ENCODE results near the gene SGSH.

SGSH gene

DNA sequence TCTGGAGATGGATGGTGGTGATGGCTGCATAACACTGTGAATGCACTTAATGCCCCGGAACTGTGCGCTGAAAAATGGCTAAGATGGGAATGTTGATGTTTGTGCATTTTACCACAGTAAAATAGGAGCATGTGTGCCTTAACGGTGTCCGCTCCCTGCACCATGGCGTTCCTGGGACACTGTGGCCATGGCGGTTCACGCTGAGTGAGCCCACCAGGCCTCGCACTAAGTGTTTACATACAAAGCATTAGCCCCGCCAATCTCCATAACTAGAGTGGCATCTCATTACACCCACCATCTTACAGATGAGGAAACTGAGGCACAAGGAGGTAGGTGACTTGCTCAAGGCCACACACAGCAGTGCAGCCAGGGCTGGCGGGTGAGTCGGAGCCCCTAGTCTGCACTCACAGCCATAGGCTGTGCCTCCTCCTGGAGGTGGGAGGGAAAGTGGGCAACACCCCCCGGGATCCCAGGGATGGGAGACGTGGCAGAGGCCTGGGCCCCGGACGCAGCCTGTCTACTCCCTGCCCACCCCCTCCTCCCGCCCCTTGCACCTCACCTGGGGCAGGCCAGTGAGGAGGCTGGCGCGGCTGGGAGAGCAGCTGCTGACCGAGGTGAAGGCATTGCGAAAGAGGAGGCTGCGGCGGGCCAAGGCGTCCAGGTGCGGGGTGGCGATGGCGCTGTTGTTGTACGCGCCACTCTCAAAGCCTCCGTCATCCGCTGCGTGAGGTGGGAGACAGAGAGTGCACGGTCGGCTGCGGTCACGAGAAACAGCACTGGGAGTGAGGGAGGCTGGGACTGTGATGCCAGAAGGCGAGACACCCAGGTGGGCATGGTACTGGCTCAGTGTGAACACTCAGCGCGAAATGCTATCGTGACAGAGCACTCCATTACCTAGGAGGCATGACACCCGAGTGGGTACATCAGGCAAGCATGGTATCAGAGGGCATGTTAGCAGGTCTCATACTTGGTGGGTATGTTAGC is 3.4 kb downstream of the SGSH start:
- no peaks in the 10 kb centered on the region for H3K9me2 ChIP-seq (replicated peaks; ENCODE audit: insufficient read depth, low read length)
- no peak overlapping the region for H3K27ac ChIP-seq (ENCODE audit: low read depth, low read length)
- H3K79me2 ChIP-seq (ENCODE audit: insufficient read depth, low read length) = no peaks in the 10 kb centered on the region
- H4K20me1 ChIP-seq (ENCODE audit: low read depth, low read length) = no peaks in the 10 kb centered on the region
- no peak overlapping the region for H3K4me2 ChIP-seq (ENCODE audit: low read depth, low read length, poor library complexity, severe bottlenecking)
- H3K9ac ChIP-seq (ENCODE audit: low read length) = no peak overlapping the region
- no peaks in the 10 kb centered on the region for H3K36me3 ChIP-seq (ENCODE audit: low read length)
- no peak overlapping the region for H2AFZ ChIP-seq (ENCODE audit: low read depth, low read length, severe bottlenecking)
- TF ChIP-seq, protein P1, sequence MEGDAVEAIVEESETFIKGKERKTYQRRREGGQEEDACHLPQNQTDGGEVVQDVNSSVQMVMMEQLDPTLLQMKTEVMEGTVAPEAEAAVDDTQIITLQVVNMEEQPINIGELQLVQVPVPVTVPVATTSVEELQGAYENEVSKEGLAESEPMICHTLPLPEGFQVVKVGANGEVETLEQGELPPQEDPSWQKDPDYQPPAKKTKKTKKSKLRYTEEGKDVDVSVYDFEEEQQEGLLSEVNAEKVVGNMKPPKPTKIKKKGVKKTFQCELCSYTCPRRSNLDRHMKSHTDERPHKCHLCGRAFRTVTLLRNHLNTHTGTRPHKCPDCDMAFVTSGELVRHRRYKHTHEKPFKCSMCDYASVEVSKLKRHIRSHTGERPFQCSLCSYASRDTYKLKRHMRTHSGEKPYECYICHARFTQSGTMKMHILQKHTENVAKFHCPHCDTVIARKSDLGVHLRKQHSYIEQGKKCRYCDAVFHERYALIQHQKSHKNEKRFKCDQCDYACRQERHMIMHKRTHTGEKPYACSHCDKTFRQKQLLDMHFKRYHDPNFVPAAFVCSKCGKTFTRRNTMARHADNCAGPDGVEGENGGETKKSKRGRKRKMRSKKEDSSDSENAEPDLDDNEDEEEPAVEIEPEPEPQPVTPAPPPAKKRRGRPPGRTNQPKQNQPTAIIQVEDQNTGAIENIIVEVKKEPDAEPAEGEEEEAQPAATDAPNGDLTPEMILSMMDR (IDR thresholded peaks at IDR 0.05; ENCODE audit: insufficient read depth, low read length, poor library complexity, severe bottlenecking) = no peak
- no peaks in the 10 kb centered on the region for H3K9me3 ChIP-seq (ENCODE audit: insufficient read depth, low read length)
- no peak overlapping the region for H3K4me3 ChIP-seq (ENCODE audit: insufficient read depth, low read length, poor library complexity, severe bottlenecking)
- H3K27me3 ChIP-seq (ENCODE audit: low read length) = no peaks in the 10 kb centered on the region
- H3F3A ChIP-seq (ENCODE audit: insufficient read depth) = no peaks in the 10 kb centered on the region

DNA sequence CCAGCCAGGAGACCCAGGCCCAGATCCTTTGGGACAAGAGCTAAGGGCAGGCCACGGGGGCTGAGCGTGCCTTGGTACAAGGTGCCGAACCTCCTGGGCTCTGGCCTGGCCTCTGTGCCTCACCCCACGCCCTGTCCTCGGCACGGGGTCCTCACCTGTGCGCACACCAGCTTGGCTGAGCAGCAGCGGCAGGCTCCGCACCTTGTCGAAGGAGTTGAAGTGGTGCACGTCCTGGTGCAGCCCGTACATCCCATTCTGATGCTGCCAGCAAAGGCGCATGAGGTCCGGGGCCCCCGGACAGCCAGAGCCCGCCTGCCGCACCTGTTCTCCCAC is 5.3 kb downstream of the SGSH start:
- Histone ChIP-seq H3K36me3 (ENCODE audit: low read length) (no peaks in the 10 kb centered on the region), H3K4me3 (ENCODE audit: insufficient read depth, low read length, poor library complexity, severe bottlenecking) (no peak overlapping the region), H2AFZ (ENCODE audit: low read depth, low read length, severe bottlenecking) (no peak overlapping the region), H3F3A (ENCODE audit: insufficient read depth) (no peaks in the 10 kb centered on the region), H3K27me3 (ENCODE audit: low read length) (no peaks in the 10 kb centered on the region), H4K20me1 (ENCODE audit: low read depth, low read length) (no peaks in the 10 kb centered on the region), H3K9ac (ENCODE audit: low read length) (no peak overlapping the region), H3K27ac (ENCODE audit: low read depth, low read length) (no peak overlapping the region), H3K79me2 (ENCODE audit: insufficient read depth, low read length) (no peaks in the 10 kb centered on the region), H3K9me2 (replicated peaks; ENCODE audit: insufficient read depth, low read length) (no peaks in the 10 kb centered on the region), H3K9me3 (ENCODE audit: insufficient read depth, low read length) (no peaks in the 10 kb centered on the region), H3K4me2 (ENCODE audit: low read depth, low read length, poor library complexity, severe bottlenecking) (no peak overlapping the region)
- TF ChIP-seq EZH2phosphoT487 (conservative IDR thresholded peaks at IDR 0.05; ENCODE audit: low read length) = no peak
- TF ChIP-seq, protein P1 (IDR thresholded peaks at IDR 0.05; ENCODE audit: insufficient read depth, low read length, poor library complexity, severe bottlenecking) = no peak

DNA sequence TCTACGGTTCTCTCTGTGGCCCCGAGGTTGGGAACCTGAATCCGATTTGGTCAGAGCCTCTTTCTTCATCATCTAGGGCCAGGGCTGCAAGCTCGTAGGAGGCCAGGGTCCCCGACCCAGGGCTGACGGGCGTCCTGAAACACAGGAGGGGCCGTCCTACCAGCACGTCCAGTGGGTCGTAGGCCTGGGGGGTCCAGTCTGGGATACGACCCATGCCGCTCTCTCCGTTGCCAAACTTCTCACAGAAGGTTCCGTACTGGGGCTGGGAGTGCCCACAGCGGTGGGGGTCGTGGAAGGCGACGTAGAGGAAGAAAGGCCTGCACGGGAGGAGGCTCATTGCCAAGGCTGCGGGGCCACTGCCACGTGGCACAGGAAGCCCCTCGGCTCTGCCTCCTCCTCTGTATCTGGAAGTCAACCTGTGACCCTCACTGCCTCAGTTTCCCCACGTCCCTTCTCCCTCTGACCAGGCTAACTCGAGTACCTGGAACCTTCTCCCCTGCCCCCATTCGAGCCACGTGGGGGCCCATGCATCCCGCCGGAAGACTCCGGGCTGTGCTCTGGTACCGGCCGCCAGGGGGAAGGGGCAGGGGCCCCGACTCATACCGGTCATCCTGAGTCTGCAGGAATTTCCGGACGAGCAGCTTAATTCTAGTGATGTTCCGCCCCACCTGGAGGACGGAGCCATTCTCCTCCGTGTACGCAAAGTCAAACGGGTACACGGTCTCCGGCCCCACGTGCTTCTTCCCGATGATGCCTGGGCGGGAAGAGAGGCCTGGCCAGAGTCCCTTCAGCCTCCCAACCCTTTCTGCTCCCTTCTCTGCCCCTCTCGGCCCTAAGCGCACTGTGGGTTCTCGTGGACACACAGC is 5.9 kb downstream of the SGSH start:
- H3F3A ChIP-seq (ENCODE audit: insufficient read depth) = no peaks in the 10 kb centered on the region
- no peaks in the 10 kb centered on the region for H3K9me2 ChIP-seq (replicated peaks; ENCODE audit: insufficient read depth, low read length)
- no peaks in the 10 kb centered on the region for H3K79me2 ChIP-seq (ENCODE audit: insufficient read depth, low read length)
- H3K4me2 ChIP-seq (ENCODE audit: low read depth, low read length, poor library complexity, severe bottlenecking) = no peak overlapping the region
- H2AFZ ChIP-seq (ENCODE audit: low read depth, low read length, severe bottlenecking) = no peak overlapping the region
- no peak for TF ChIP-seq EZH2phosphoT487 (conservative IDR thresholded peaks at IDR 0.05; ENCODE audit: low read length)
- TF ChIP-seq, protein P1 (IDR thresholded peaks at IDR 0.05; ENCODE audit: insufficient read depth, low read length, poor library complexity, severe bottlenecking) = no peak
- no peak overlapping the region for H3K4me3 ChIP-seq (ENCODE audit: insufficient read depth, low read length, poor library complexity, severe bottlenecking)
- no peaks in the 10 kb centered on the region for H3K27me3 ChIP-seq (ENCODE audit: low read length)
- H4K20me1 ChIP-seq (ENCODE audit: low read depth, low read length) = no peaks in the 10 kb centered on the region
- no peaks in the 10 kb centered on the region for H3K9me3 ChIP-seq (ENCODE audit: insufficient read depth, low read length)
- H3K36me3 ChIP-seq (ENCODE audit: low read length) = no peaks in the 10 kb centered on the region
- no peak overlapping the region for H3K27ac ChIP-seq (ENCODE audit: low read depth, low read length)
- H3K9ac ChIP-seq (ENCODE audit: low read length) = no peak overlapping the region
